HEK293T (cell line): ENCODE results near the gene IST1.

ENCODE experiments used
- ARNT ChIP-seq: fragments of 450-650 bp; IDR thresholded peaks from 2 replicates; pipeline ENCODE4 v1.6.1; 2017; ENCODE audit warnings: mild to moderate bottlenecking
- BHLHE40 ChIP-seq: fragments of 450-650 bp; IDR thresholded peaks from 2 replicates; pipeline ENCODE4 v1.6.1; 2016; ENCODE audit warnings: mild to moderate bottlenecking, moderate library complexity, borderline replicate concordance
- ELF4 ChIP-seq: fragments of 450-650 bp; IDR thresholded peaks from 2 replicates; pipeline ENCODE4 v1.6.1; 2017; ENCODE audit warnings: antibody characterized with exemption
- FOXK2 ChIP-seq: fragments of 450-650 bp; IDR thresholded peaks from 2 replicates; pipeline ENCODE4 v1.6.1; 2016; ENCODE audit warnings: mild to moderate bottlenecking
- FOXM1 ChIP-seq: fragments of 450-650 bp; IDR thresholded peaks from 2 replicates; pipeline ENCODE4 v1.6.1; 2017; ENCODE audit warnings: mild to moderate bottlenecking, borderline replicate concordance
- HDGF ChIP-seq: fragments of 450-650 bp; IDR thresholded peaks from 2 replicates; pipeline ENCODE4 v1.6.1; 2017; ENCODE audit warnings: antibody characterized with exemption, borderline replicate concordance
- LEF1 ChIP-seq: fragments of 450-650 bp; IDR thresholded peaks from 2 replicates; pipeline ENCODE4 v1.6.1; 2017; ENCODE audit warnings: mild to moderate bottlenecking, borderline replicate concordance
- NFRKB ChIP-seq: fragments of 450-650 bp; IDR thresholded peaks from 2 replicates; pipeline ENCODE4 v1.6.1; 2016; ENCODE audit warnings: mild to moderate bottlenecking, moderate library complexity
- SP1 ChIP-seq: fragments of 450-650 bp; IDR thresholded peaks from 2 replicates; pipeline ENCODE4 v1.6.1; 2017
- SUZ12 ChIP-seq: fragments of 450-650 bp; IDR thresholded peaks from 2 replicates; pipeline ENCODE4 v1.6.1; 2016; ENCODE audit warnings: mild to moderate bottlenecking
- TF ChIP-seq, protein P1 (sequence below): fragments of 450-650 bp; IDR thresholded peaks from 2 replicates; pipeline ENCODE4 v1.6.1; 2016

DNA sequence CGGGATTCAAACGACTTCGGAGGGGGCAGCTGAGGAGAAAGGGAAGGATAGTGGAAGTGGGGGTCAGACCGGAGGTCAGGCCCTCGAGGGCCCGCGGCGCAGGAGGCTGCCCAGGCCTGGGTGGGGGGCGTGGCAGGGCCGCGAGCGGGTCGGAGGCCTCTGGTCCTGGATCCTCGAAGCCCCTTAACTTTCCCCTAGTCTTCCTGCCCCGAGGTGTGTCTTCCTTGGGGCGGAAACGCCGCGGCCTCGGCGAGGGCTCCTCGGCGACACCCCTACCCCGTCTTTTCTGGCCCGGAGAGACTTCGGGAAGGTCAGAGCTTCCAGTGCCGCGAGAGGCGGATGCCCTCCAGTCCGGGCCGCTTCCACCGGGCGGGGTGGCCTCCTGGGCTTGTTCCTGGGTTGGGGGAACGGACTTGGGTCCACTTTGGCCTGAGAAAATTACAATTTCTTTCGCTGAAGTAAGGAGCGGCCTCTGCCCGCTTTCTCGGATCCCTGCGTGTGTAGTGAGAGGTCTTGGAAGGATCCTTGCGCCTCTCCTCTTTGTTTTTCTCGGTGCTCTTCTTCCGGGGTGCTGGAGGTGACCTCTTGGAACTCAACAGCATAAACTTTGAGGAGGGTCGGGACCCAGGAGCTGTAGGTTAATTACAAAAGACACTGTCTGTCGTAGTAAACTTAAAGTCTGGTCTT is 491 bp downstream of the IST1 start:
- TF ChIP-seq FOXK2 (no peak), BHLHE40 (no peak), SUZ12 (no peak), SP1 (no peak), FOXM1 (no peak), ARNT (no peak), HDGF (no peak), NFRKB (no peak), LEF1 (no peak), ELF4 (no peak)
- TF ChIP-seq, protein P1, sequence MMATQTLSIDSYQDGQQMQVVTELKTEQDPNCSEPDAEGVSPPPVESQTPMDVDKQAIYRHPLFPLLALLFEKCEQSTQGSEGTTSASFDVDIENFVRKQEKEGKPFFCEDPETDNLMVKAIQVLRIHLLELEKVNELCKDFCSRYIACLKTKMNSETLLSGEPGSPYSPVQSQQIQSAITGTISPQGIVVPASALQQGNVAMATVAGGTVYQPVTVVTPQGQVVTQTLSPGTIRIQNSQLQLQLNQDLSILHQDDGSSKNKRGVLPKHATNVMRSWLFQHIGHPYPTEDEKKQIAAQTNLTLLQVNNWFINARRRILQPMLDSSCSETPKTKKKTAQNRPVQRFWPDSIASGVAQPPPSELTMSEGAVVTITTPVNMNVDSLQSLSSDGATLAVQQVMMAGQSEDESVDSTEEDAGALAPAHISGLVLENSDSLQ = no peak
